Measurements from ENCODE around the gene KCNJ18.
"Not testable (repeated sequence)": the region's sequence is repeated elsewhere in the genome, so short reads cannot be mapped to it uniquely, and the experiment has no call there.

KCNJ18 gene

DNA sequence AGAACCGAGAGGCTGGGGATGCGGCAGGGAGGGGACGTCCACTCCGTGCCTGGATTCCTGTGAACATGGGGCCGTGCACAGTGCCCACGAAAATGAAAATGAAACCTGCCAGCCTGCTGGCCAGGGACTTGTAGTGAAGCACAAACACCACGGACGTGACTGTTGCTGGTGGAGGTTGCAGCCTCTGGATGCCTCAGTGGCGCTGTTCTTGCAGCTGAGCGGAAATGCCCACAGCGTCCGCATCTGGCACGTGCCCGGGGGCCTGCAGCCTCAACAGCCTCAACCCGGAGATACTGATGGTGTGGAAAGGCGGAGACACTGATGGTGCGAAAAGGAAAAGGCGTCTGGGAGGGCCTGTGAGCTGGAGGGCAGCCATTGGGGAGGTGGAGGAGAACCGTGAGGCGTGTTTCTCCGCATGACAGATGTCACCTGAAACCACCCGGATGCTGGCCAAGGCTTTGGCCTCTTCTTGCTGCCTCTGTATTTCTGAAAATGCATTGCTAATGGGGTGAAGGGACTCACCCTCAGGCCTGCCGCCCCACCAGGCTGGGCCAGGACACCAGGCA, 44.8 kb downstream of the KCNJ18 start:
- not testable (repeated sequence) for DNase-seq

GRCh38 chr17:21738241-21738640, 45.9 kb downstream of the KCNJ18 start:
- DNase-seq = not testable (repeated sequence)

DNA sequence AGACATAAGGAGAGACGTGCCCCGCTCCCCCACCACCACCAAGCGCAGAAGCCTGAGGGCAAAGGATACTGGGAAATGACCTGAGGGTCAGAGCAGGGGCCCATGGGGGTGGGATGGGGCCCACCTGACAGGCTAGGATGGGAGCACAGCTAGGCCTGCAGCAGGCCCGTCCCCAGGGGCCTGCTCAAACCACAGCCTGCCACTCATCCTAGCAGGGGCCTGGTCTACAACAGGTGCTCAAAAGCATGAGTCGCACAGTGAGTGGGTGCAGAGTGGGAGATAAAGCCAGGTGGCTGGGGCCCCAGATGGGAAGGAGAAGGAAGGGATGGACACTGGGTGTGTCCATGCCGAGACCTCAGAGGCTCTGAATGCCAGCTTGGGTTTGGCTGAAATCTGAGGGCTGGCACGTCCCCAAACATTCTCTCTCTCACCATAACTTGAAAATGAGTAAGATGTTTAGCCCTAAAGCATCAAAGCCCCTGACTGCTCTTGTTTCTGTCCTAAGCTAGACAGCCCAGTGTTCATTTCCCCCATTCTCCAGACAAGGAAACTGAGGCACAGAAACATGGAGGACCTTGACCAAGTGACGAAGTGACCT, 46.7 kb downstream of the KCNJ18 start:
- not testable (repeated sequence) for DNase-seq

- not testable (repeated sequence) for DNase-seq
These were observed 47.2 kb downstream of the KCNJ18 start for GRCh38 chr17:21739485-21739884.

- not testable (repeated sequence) for DNase-seq
These were observed 48.5 kb downstream of the KCNJ18 start for GRCh38 chr17:21740836-21741235.

- not testable (repeated sequence) for DNase-seq
These were observed 49.2 kb downstream of the KCNJ18 start for GRCh38 chr17:21741520-21741919.

DNA sequence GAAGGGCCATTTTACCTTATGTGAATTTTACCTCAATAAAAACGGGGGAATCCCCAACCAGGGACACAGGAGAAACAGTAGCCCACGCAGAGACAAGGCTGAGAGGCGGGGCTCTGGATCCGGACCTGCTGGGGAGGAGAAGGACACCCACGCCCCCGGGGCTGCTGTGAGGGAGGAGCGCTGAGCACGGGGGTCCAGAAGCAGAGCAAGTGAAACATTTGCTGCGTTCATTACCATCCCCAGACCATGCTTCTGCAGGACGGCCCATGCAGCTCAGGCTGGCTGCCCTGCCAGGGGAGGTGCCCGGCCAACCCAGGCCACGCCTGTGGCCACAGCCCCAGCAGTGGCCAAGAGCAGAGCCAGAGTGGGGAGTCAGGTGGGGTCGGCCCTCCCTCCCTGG, 50.0 kb downstream of the KCNJ18 start:
- DNase-seq = no peak

DNA sequence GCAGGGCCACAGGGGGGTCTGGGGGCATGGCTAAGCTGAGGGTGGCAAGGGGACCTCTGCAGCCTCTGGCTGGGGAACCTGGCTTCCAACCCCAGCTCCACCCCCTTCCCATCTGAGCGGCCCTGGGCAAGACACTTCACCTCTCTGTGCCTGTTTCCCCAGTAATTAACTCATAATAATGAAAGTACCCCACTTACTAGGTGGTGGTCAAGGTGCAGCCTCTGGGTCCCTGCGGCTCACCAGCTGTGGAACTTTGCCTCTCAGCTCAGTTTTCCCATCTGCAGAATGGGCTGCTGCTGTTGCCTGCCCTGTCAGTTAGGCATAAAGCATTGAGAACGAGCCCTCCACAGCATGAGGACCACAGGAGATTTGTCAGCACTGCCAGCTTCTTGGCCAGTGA, 51.8 kb downstream of the KCNJ18 start:
- not testable (repeated sequence) for DNase-seq

DNA sequence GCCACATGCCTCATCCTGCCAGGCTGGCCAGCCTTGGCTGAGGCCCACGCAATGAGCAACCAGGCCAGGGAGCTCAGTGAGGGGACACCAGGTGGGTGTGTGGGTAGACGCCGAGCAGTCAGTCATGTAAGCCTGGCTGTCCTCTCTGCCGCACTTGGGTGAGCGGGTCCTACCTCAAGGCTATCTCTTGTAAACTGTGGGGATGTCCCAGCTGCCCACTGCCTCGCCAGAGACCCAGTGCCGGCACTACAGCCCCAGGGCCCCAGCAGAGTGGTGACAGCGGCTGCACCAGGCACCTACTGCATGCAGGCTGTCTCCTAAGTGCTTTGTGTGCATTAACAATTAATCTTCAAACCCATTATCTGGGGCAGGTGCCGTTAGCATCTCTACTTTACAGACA, 52.3 kb downstream of the KCNJ18 start:
- DNase-seq = not testable (repeated sequence)

DNA sequence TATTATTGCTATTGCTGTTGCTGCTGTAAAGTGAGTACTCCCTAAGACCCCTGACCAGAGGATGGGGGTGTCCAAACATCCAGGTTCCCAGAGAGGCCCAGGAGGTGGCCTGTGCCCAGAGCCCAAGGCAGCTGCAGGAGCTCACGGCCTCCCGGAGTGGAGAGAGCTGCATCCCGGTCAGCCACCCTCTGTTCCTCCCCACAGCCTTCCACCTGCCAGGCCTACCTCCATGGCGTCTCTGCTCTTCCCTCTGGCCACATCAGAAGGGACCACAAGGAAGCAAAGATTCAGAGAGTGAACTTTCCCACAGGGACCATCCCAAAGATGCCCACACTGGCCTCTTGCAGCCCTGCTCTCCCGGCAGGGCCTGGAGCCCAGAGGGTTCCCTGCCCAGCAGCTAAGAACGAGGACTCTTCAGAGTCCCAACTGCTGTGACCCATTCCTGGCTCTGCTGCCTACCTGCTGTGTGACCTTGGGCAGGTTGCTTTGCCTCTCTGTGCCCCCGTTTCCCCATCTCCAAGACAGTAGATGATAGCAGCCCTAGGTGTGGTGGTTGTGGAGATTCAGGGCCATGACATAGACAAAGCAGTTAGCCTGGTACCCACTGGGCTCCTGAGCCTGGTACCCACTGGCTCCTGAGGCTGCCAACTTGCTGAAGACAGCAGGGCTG, 53.2 kb downstream of the KCNJ18 start:
- DNase-seq = not testable (repeated sequence)

DNA sequence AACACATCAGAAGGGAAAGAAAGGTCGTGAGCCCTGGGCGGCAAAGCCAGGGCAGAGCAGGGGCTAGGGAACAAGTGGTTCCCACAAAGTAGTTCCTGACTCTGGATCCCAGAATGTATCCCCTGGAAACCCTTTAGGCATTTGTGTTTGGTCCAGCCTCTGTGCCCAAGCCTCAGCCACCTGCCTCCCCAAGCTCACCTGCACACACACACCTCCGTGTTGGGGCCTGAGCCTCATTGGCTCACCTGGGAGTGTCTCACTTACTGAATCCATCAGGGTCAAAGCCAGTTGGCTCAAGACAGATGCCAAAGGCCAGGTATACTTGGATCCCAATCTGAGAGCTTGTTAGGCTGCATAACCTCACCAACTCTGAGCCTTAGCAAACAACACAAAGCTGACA, 54.1 kb downstream of the KCNJ18 start:
- not testable (repeated sequence) for DNase-seq

GRCh38 chr17:21747195-21747915, 55.0 kb downstream of the KCNJ18 start:
- DNase-seq = not testable (repeated sequence)

GRCh38 chr17:21748686-21749085, 56.4 kb downstream of the KCNJ18 start:
- not testable (repeated sequence) for DNase-seq

DNA sequence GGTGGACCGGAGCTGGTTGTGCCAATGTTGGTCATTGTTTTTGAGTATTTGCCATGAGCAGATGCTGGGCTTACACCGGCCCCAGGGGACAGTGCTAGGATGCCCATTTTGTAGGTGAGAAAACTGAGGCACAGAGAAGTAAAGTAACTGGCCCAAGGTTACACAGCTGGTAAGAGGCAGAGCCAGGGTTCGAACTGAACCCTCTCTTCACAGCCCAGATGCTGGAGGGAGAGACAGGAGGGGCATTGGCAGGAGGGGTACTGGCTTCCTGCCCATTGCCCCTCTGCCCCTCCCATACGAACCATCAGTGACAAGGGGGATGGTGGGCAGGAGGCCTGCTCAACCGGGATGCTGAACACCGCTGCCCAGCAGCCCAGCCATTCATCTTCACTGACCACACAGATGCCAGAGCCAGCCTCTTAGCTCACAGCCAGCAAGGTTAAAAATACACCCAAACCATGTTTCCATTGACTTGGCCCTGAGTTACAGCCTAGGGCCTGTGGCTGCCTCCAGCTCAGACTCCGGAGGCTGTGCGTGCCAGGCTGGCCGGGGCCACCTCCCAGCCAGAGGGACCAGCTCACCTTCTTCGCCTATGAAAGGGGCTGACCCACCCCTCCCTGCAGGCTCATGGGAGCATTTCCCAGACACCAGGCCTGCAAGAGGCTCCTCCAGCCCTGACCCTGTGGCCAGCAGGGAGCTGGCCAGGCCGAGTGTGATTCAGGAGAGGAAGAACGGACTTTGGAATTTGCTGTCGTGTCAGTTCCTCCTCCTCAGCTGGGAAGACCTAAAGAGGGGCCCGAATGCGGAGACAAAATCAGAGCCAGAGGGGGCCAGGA, 57.6 kb downstream of the KCNJ18 start:
- not testable (repeated sequence) for DNase-seq

DNA sequence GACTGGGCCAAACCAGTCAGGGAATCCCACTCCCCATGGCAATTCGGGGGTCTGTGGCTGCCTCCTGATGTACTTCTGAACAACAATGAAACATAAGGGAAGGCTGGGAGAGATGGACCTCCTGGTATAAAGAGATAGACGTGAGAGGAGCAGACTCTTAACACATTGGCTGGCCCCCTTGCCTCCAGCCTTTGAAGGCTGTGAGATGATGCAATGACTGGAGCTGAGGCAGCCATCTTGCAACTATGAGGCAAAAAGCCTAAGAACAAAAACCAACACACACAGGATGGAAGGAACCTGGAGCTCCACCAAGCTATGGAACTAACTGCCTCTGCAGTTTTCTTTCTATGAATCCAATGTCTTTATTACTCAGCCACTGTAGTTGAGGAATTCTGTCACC, 58.8 kb downstream of the KCNJ18 start:
- not testable (repeated sequence) for DNase-seq

Data from inflammatory macrophage (primary cell).